A549 (cell line): Measurements from ENCODE around the gene CPN1.

Source experiments
- RFX5 ChIP-seq: fragments of 450-650 bp; IDR thresholded peaks from 2 replicates; pipeline ENCODE4 v1.7.1; 2014; ENCODE audit warnings: antibody characterized with exemption, mild to moderate bottlenecking, moderate library complexity
- ZC3H11A ChIP-seq: fragments of 450-650 bp; IDR thresholded peaks from 2 replicates; pipeline ENCODE4 v1.6.1; 2014; ENCODE audit warnings: antibody characterized with exemption, mild to moderate bottlenecking

- no peak for TF ChIP-seq ZC3H11A
- TF ChIP-seq RFX5 = no peak
Measured at GRCh38 chr10:100037758-100038315, 43.8 kb downstream of the CPN1 start.
